Ishikawa (cell line): ENCODE results near the gene RNF2.
A peak's percentile ranks its signal among the peaks of the same experiment; 100 is the strongest.

Source experiments
- CEBPB ChIP-seq: IDR thresholded peaks from 2 replicates; pipeline ENCODE4 v1.6.1; 2012
- CREB1 ChIP-seq: IDR thresholded peaks from 2 replicates; pipeline ENCODE4 v1.6.1; 2012; ENCODE audit warnings: low read depth
- EGR1 ChIP-seq: IDR thresholded peaks from 2 replicates; pipeline ENCODE4 v1.6.1; 2012
- EP300 ChIP-seq: IDR thresholded peaks from 2 replicates; pipeline ENCODE4 v1.6.1; 2012; ENCODE audit warnings: borderline replicate concordance
- FOXM1 ChIP-seq: IDR thresholded peaks from 2 replicates; pipeline ENCODE4 v1.6.1; 2012; ENCODE audit warnings: low read depth, borderline replicate concordance
- NFIC ChIP-seq: IDR thresholded peaks from 2 replicates; pipeline ENCODE4 v1.6.1; 2012
- RAD21 ChIP-seq: IDR thresholded peaks from 2 replicates; pipeline ENCODE4 v1.6.1; 2012; ENCODE audit warnings: low read depth
- REST ChIP-seq: IDR thresholded peaks from 2 replicates; pipeline ENCODE4 v1.6.1; 2012; ENCODE audit warnings: low read depth, mild to moderate bottlenecking
- TAF1 ChIP-seq: IDR thresholded peaks from 2 replicates; pipeline ENCODE4 v1.6.1; 2012; ENCODE audit warnings: low read depth, mild to moderate bottlenecking
- TCF12 ChIP-seq: IDR thresholded peaks from 2 replicates; pipeline ENCODE4 v1.6.1; 2012; ENCODE audit warnings: low read depth
- TEAD4 ChIP-seq: IDR thresholded peaks from 2 replicates; pipeline ENCODE4 v1.6.1; 2012
- YY1 ChIP-seq: IDR thresholded peaks from 2 replicates; pipeline ENCODE4 v1.6.1; 2012; ENCODE audit warnings: low read depth
- ZBTB7A ChIP-seq: IDR thresholded peaks from 2 replicates; pipeline ENCODE4 v1.6.1; 2012; ENCODE audit warnings: low read depth
- TF ChIP-seq, protein P1 (sequence below): IDR thresholded peaks from 2 replicates; pipeline ENCODE4 v1.6.1; 2012
- TF ChIP-seq, protein P2 (sequence below): IDR thresholded peaks from 2 replicates; pipeline ENCODE4 v1.6.1; 2012

RNF2 gene

DNA sequence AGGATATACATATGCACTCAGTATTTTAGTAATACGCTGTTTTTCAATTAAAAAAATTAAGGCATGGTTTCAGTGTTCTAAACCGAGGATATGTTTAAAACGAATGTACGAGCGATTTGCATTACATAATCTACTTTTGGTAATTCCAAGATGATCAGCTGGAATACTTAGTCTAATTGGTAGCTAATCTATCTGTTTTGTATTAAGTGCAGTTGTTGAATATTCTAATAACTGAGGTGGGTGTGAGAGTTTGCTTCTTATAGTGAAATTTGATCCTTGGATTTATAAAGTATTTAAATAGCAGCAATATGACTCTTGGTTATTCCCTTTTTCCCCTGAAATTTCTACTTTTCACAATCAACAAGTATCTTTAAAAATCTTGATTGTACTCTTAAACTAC is 1.3 kb downstream of the RNF2 start:
- TF ChIP-seq RAD21, result no peak
- no peak for TF ChIP-seq YY1
- TF ChIP-seq CEBPB, result no peak
- TF ChIP-seq EGR1, result no peak
- no peak for TF ChIP-seq NFIC
- TF ChIP-seq TAF1, result no peak
- TF ChIP-seq, protein P1, sequence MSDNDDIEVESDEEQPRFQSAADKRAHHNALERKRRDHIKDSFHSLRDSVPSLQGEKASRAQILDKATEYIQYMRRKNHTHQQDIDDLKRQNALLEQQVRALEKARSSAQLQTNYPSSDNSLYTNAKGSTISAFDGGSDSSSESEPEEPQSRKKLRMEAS, result no peak
- TF ChIP-seq TCF12, result no peak
- no peak for TF ChIP-seq EP300
- TF ChIP-seq TEAD4, result no peak

GRCh38 chr1:185049670-185050069 is 4.3 kb downstream of the RNF2 start:
- TF ChIP-seq, protein P2, sequence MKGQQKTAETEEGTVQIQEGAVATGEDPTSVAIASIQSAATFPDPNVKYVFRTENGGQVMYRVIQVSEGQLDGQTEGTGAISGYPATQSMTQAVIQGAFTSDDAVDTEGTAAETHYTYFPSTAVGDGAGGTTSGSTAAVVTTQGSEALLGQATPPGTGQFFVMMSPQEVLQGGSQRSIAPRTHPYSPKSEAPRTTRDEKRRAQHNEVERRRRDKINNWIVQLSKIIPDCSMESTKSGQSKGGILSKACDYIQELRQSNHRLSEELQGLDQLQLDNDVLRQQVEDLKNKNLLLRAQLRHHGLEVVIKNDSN, result no peak
- TF ChIP-seq, protein P1, result no peak
- no peak for TF ChIP-seq CREB1
- no peak for TF ChIP-seq ZBTB7A
- TF ChIP-seq CEBPB, result no peak
- no peak for TF ChIP-seq FOXM1
- TF ChIP-seq EGR1, result no peak
- no peak for TF ChIP-seq EP300

DNA sequence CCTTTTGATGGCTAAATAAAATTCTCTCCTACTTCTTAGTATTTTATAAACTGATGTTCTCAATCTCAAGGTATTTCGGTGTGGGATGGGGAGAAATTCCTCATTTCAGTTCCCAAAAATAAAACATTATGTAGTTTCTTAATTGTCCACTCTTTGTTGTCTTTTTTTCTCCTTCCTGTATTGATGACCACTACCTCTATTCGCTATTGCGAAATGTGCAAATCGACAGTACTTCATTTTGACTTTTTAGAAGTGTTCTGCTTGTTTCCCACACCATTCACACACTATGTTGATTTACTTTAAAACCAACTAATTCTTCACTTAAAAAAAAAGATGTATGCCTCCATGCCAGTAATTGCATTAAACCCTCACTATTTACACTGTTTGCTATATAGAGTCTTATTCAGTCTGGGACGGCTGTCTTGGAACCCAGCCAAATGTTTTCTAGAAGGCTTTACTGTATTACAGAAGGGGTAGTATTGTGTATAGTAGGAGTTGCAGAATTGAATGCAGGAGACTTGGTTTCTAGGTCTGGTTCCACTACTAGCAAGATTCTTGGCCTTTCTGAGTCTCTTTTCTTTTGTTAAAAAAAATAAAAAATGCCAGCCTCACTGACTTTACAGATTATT is 5.6 kb downstream of the RNF2 start:
- no peak for TF ChIP-seq RAD21
- peak; percentile 71 for TF ChIP-seq CEBPB
- no peak for TF ChIP-seq TEAD4
- no peak for TF ChIP-seq ZBTB7A
- no peak for TF ChIP-seq EGR1

GRCh38 chr1:185053204-185053603 is 7.8 kb downstream of the RNF2 start:
- TF ChIP-seq EGR1 (no peak), NFIC (no peak), ZBTB7A (no peak), REST (no peak), TCF12 (no peak), EP300 (no peak), FOXM1 (no peak), TEAD4 (no peak), RAD21 (no peak)
- TF ChIP-seq, protein P2, result no peak

DNA sequence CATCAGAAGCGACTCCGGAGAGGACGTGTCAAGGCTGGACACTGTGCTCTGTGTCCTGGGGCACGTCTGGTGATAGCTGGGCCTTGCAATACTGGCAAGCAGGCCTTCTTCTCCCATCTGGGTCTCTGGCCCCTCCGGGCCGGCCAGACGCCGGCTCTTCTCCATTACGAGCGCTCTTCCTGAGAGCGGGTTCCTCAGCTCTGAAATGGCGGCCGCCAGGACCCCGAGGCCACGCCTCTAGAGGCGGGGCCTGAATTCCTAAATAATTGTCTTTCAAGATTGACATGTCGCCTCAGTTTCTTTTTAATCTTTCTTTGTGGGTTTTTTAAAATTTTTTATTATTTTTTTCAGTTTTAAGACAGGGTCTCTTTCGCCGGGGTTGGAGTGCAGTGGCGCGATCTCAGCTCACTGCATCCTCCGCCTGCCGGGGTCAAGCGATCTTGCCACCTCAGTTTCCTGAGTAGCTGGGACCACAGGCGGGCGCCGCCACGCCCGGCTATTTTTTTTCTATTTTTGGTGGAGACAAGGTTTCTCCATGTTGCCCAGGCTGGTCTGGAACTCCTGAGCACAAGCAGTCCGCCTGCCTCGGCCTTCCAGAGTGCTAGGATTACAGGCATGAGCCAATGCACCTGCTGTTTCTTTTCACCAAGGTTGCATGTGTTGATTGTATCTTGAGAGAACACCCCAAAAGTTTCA is 9.2 kb downstream of the RNF2 start:
- TF ChIP-seq EGR1 (no peak), CREB1 (no peak), ZBTB7A (no peak), CEBPB (no peak), TEAD4 (no peak), NFIC (no peak), FOXM1 (no peak), TAF1 (no peak), REST (no peak), EP300 (no peak)
- TF ChIP-seq, protein P2, result no peak
- TF ChIP-seq, protein P1, result no peak
